H9 (cell line): ENCODE results near the gene CCL8. TPM values are rescaled to one million over a fixed set of nuclear protein-coding genes. Genes with fewer than 3 reads are reported as not detected.

Source experiments
- DNase-seq: peaks from one replicate; pipeline ENCODE4 v3.0.0-alpha.2; 2017
- H2AFZ ChIP-seq: one replicate; pipeline ENCODE4 v1.6.1; 2013; ENCODE audit warnings: mild to moderate bottlenecking, low read length, control low read depth, moderate library complexity
- H2AK5ac ChIP-seq: 2 replicates; pipeline ENCODE4 v1.6.1; 2013; ENCODE audit warnings: low read length, control low read depth, mixed read lengths; ENCODE audit not compliant: insufficient read length
- H2BK120ac ChIP-seq: one replicate; pipeline ENCODE4 v1.6.1; 2013; ENCODE audit warnings: low read depth, mild to moderate bottlenecking, low read length, control low read depth, inconsistent platforms; ENCODE audit not compliant: poor library complexity, severe bottlenecking
- H2BK12ac ChIP-seq: 2 replicates; pipeline ENCODE4 v1.6.1; 2013; ENCODE audit warnings: low read length, control low read depth, mixed read lengths, low read depth; ENCODE audit not compliant: insufficient read length
- H2BK15ac ChIP-seq: 2 replicates; pipeline ENCODE4 v1.6.1; 2013; ENCODE audit warnings: low read depth, low read length, control low read depth
- H2BK20ac ChIP-seq: one replicate; pipeline ENCODE4 v1.6.1; 2013; ENCODE audit warnings: low read depth, mild to moderate bottlenecking, low read length, control low read depth, inconsistent platforms; ENCODE audit not compliant: poor library complexity, severe bottlenecking
- H2BK5ac ChIP-seq: 2 replicates; pipeline ENCODE4 v1.6.1; 2013; ENCODE audit warnings: low read length, control low read depth, mixed read lengths; ENCODE audit not compliant: insufficient read length
- H3K14ac ChIP-seq: 2 replicates; pipeline ENCODE4 v1.6.1; 2013; ENCODE audit warnings: low read length, control low read depth; ENCODE audit not compliant: insufficient read depth
- H3K18ac ChIP-seq: 2 replicates; pipeline ENCODE4 v1.6.1; 2013; ENCODE audit warnings: low read depth, mild to moderate bottlenecking, mixed read lengths, low read length, control low read depth; ENCODE audit not compliant: insufficient read length
- H3K23ac ChIP-seq: 2 replicates; pipeline ENCODE4 v1.6.1; 2013; ENCODE audit warnings: low read length, control low read depth, mixed read lengths, low read depth; ENCODE audit not compliant: insufficient read length
- H3K23me2 ChIP-seq: 2 replicates; pipeline ENCODE4 v1.6.1; 2013; ENCODE audit warnings: low read depth, mild to moderate bottlenecking, mixed read lengths, low read length, control low read depth; ENCODE audit not compliant: insufficient read length, poor library complexity, severe bottlenecking
- H3K27ac ChIP-seq: 2 replicates; pipeline ENCODE4 v1.5.1; 2013; ENCODE audit warnings: low read length, control low read depth, mixed read lengths, low read depth; ENCODE audit not compliant: insufficient read length
- H3K27me3 ChIP-seq: 2 replicates; pipeline ENCODE4 v1.6.1; 2013; ENCODE audit warnings: low read length, control low read depth, inconsistent platforms; ENCODE audit not compliant: insufficient read depth
- H3K4ac ChIP-seq: 2 replicates; pipeline ENCODE4 v1.6.1; 2013; ENCODE audit warnings: low read depth, mild to moderate bottlenecking, control low read depth, inconsistent platforms, low read length, moderate library complexity
- H3K4me1 ChIP-seq: 2 replicates; pipeline ENCODE4 v1.6.1; 2013; ENCODE audit warnings: low read length, control low read depth, inconsistent platforms; ENCODE audit not compliant: insufficient read depth
- H3K4me2 ChIP-seq: 2 replicates; pipeline ENCODE4 v1.6.1; 2013; ENCODE audit warnings: low read length, control low read depth, mixed read lengths; ENCODE audit not compliant: insufficient read length, insufficient read depth
- H3K56ac ChIP-seq: 2 replicates; pipeline ENCODE4 v1.6.1; 2013; ENCODE audit warnings: low read depth, mild to moderate bottlenecking, mixed read lengths, low read length, control low read depth; ENCODE audit not compliant: insufficient read length
- H3K79me1 ChIP-seq: 2 replicates; pipeline ENCODE4 v1.6.1; 2013; ENCODE audit warnings: low read depth, mild to moderate bottlenecking, moderate library complexity, low read length, control low read depth, inconsistent platforms; ENCODE audit not compliant: insufficient read depth, poor library complexity, severe bottlenecking
- H3K79me2 ChIP-seq: 2 replicates; pipeline ENCODE4 v1.6.1; 2013; ENCODE audit warnings: low read length, control low read depth, inconsistent platforms; ENCODE audit not compliant: insufficient read depth
- H3K9ac ChIP-seq: 2 replicates; pipeline ENCODE4 v1.6.1; 2013; ENCODE audit warnings: low read length, control low read depth, mixed read lengths; ENCODE audit not compliant: insufficient read length; ENCODE audit errors: extremely low read depth
- H3K9me3 ChIP-seq: one replicate; pipeline ENCODE4 v1.6.1; 2013; ENCODE audit warnings: low read depth, low read length, inconsistent platforms; ENCODE audit not compliant: control insufficient read depth
- H3T11ph ChIP-seq: one replicate; pipeline ENCODE4 v1.6.1; 2013; ENCODE audit warnings: mild to moderate bottlenecking, low read length, control low read depth, inconsistent platforms
- H4K20me1 ChIP-seq: one replicate; pipeline ENCODE4 v1.6.1; 2013; ENCODE audit not compliant: control insufficient read depth, insufficient read length, insufficient read depth
- H4K5ac ChIP-seq: 2 replicates; pipeline ENCODE4 v1.6.1; 2013; ENCODE audit warnings: low read depth, mild to moderate bottlenecking, mixed read lengths, low read length, control low read depth; ENCODE audit not compliant: insufficient read length
- H4K8ac ChIP-seq: replicated peaks from 2 replicates; pipeline ENCODE4 v1.6.1; 2013; ENCODE audit warnings: low read length, control low read depth, mixed read lengths, low read depth; ENCODE audit not compliant: insufficient read length
- H4K91ac ChIP-seq: 2 replicates; pipeline ENCODE4 v1.6.1; 2013; ENCODE audit warnings: low read depth, mild to moderate bottlenecking, moderate library complexity, mixed read lengths, low read length, control low read depth; ENCODE audit not compliant: insufficient read length
- H3K27ac Mint-ChIP-seq, 3 experiments: 2 replicates in 2 of 3; 3 replicates in 1 of 3; pipeline ENCODE4 v1.8.0; 2020 to 2021; ENCODE audit warnings: mixed read lengths in 3 of 3, mild to moderate bottlenecking in 1 of 3, moderate library complexity in 1 of 3
- H3K27me3 Mint-ChIP-seq: 2 replicates; pipeline ENCODE4 v1.8.0; 2021; ENCODE audit warnings: low read depth, mild to moderate bottlenecking, moderate library complexity, mixed read lengths
- H3K36me3 Mint-ChIP-seq, 3 experiments: 2 replicates in 2 of 3; 3 replicates in 1 of 3; pipeline ENCODE4 v1.8.0; 2020 to 2021; ENCODE audit warnings: low read depth in 3 of 3, mixed read lengths in 3 of 3; ENCODE audit not compliant: insufficient read depth in 1 of 3
- H3K4me1 Mint-ChIP-seq, 2 experiments: 2 replicates each; pipeline ENCODE4 v1.8.0; 2020; ENCODE audit warnings: mixed read lengths in 2 of 2
- H3K4me3 Mint-ChIP-seq, 2 experiments: 2 replicates in 1 of 2; 3 replicates in 1 of 2; pipeline ENCODE4 v1.8.0; 2020 to 2021; ENCODE audit warnings: mild to moderate bottlenecking in 2 of 2, mixed read lengths in 2 of 2, moderate library complexity in 1 of 2
- H3K9me3 Mint-ChIP-seq, 2 experiments: 2 replicates in 1 of 2; 3 replicates in 1 of 2; pipeline ENCODE4 v1.8.0; 2020; ENCODE audit warnings: mild to moderate bottlenecking in 2 of 2, mixed read lengths in 2 of 2, moderate library complexity in 1 of 2
- WGBS: extraction: QIAGEN DNeasy Blood & Tissue Kit; methylation state at CpG from one replicate; pipeline ENCODE4 v1.1.7; 2013; ENCODE audit warnings: missing lambda C conversion rate, low lambda C conversion rate, mixed read lengths; ENCODE audit not compliant: insufficient read length; ENCODE audit errors: extremely low coverage; 5-methylcytosine and 5-hydroxymethylcytosine counted together
- total RNA-seq: library from RNA; stranded (reverse); gene quantifications from 2 replicates; pipeline ENCODE4 v1.2.1, GENCODE V29; 2021
- TF ChIP-seq, protein P1 (sequence below): fragments of 200-600 bp; sonication (generic); conservative IDR thresholded peaks from 3 replicates; pipeline ENCODE4 v1.8.0; 2021; ENCODE audit warnings: antibody characterized with exemption, mild to moderate bottlenecking

CCL8 gene
- total RNA-seq, 1 experiment from 2014 or later = not detected

GRCh38 chr17:34339138-34339770 lies 20.0 kb downstream of the CCL8 start:
- no peaks in the 10 kb centered on the region for H3K79me1 ChIP-seq
- H3K23me2 ChIP-seq = no peaks in the 10 kb centered on the region
- H3T11ph ChIP-seq = no peak overlapping the region
- no peak overlapping the region for H3K4me3 Mint-ChIP-seq
- H4K20me1 ChIP-seq = no peaks in the 10 kb centered on the region
- H3K23ac ChIP-seq = no peak overlapping the region
- TF ChIP-seq, protein P1, sequence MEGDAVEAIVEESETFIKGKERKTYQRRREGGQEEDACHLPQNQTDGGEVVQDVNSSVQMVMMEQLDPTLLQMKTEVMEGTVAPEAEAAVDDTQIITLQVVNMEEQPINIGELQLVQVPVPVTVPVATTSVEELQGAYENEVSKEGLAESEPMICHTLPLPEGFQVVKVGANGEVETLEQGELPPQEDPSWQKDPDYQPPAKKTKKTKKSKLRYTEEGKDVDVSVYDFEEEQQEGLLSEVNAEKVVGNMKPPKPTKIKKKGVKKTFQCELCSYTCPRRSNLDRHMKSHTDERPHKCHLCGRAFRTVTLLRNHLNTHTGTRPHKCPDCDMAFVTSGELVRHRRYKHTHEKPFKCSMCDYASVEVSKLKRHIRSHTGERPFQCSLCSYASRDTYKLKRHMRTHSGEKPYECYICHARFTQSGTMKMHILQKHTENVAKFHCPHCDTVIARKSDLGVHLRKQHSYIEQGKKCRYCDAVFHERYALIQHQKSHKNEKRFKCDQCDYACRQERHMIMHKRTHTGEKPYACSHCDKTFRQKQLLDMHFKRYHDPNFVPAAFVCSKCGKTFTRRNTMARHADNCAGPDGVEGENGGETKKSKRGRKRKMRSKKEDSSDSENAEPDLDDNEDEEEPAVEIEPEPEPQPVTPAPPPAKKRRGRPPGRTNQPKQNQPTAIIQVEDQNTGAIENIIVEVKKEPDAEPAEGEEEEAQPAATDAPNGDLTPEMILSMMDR = no peak
- H3K27ac ChIP-seq = no peak overlapping the region
- H3K27me3 Mint-ChIP-seq = peaks cover 13% of the 10 kb centered on the region
- H3K4me1 ChIP-seq = no peaks in the 10 kb centered on the region
- H3K4ac ChIP-seq = no peak overlapping the region
- no peak overlapping the region for H2BK20ac ChIP-seq
- no peak overlapping the region for H3K4me2 ChIP-seq
- H2BK120ac ChIP-seq = no peak overlapping the region
- H3K27me3 ChIP-seq = no peaks in the 10 kb centered on the region
- H3K9me3 Mint-ChIP-seq = peaks cover 0 to 3% of the 10 kb centered on the region in 2 experiments; a peak in 2 of 5 replicates
- H3K14ac ChIP-seq = no peak overlapping the region
- H3K9ac ChIP-seq = no peak overlapping the region
- 100% methylated on average over 1 of the region's 3 CpGs for WGBS
- H4K8ac ChIP-seq = no peak overlapping the region
- no peak overlapping the region for H2AFZ ChIP-seq
- no peak overlapping the region for H4K91ac ChIP-seq
- no peak overlapping the region for H3K56ac ChIP-seq
- H3K36me3 Mint-ChIP-seq = no peaks in the 10 kb centered on the region
- H2BK5ac ChIP-seq = no peak overlapping the region
- H2AK5ac ChIP-seq = no peak overlapping the region
- H3K79me2 ChIP-seq = no peaks in the 10 kb centered on the region
- no peak for DNase-seq
- no peak overlapping the region for H4K5ac ChIP-seq
- no peak overlapping the region for H3K18ac ChIP-seq
- H2BK12ac ChIP-seq = no peak overlapping the region
- no peaks in the 10 kb centered on the region for H3K9me3 ChIP-seq
- H3K4me1 Mint-ChIP-seq = no peaks in the 10 kb centered on the region
- no peak overlapping the region for H2BK15ac ChIP-seq
- H3K27ac Mint-ChIP-seq = no peak overlapping the region
